Right lobe of liver (tissue), 4 donors: ENCODE measurements around the gene WNT5B.

ENCODE experiments used
- CTCF ChIP-seq, 4 donors: fragments of 200-600 bp in 3 of 4; fragments of 450-650 bp in 1 of 4; IDR thresholded peaks; one replicate each; pipeline versions ENCODE4 v1.5.1 to v1.8.0; 2016 to 2022; ENCODE audit warnings: antibody characterized with exemption in 4 of 4, mild to moderate bottlenecking in 2 of 4
- POLR2A ChIP-seq: fragments of 450-650 bp; IDR thresholded peaks from one replicate; pipeline ENCODE4 v1.6.1; 2017; ENCODE audit warnings: antibody characterized with exemption, mild to moderate bottlenecking
- donor health status: DM: no; HTN: no; CAD: no.
- donor health status: DM: no; HTN: no; CAD: no.
- donor health status: DM: no; HTN: yes; CAD: no.

DNA sequence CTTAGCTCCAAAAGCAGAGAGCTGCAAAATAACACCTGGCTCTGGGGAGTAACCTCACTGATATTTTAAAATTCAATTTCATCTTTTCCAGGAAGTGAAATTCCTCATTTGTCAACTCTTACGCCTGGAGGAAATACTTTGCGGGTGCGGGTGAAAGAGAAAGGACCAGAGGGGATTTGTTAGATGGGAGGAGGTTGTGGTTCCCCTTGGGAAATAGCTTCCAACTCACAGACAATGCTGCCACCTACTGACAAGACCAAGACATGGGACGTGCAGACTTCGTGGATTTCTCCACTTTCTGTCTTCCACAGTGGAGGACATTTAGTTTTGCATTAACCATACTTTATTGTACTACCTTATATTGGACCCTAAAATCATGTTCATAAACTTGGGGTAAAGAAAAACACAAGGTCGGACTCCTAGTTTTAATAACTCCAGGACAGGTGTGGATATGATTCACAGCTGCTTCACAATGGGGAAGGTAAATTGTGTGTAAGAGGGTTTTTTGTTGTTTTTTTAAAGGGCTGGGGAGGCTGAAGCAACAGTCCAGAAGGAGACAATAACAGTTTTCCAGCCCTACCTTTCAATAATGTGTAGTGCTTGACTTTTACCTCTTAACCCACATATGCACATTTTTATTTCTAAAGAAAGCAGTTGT is 45.5 kb upstream of the WNT5B start:
- TF ChIP-seq CTCF (IDR thresholded peaks at IDR 0.05) (peak; percentile 87 to 94 (median 89)), POLR2A (no peak)
